Subcutaneous adipose tissue (tissue), 4 donors: Measurements from ENCODE around the gene ALDH1A3. TPM values are rescaled to one million over a fixed set of nuclear protein-coding genes. Genes with fewer than 3 reads are reported as not detected.

ENCODE experiments used
- CTCF ChIP-seq: fragments of 450-650 bp; IDR thresholded peaks from one replicate; pipeline ENCODE4 v1.5.1; 2016; ENCODE audit warnings: low read depth, mild to moderate bottlenecking, control low read depth, antibody characterized with exemption, moderate library complexity
- total RNA-seq, 4 donors: library from RNA; depleted of rRNA; stranded (reverse); fragments of >200 nt; gene quantifications; one replicate each; pipeline ENCODE4 v1.1.0, GENCODE V29; 2016

Gene ALDH1A3
- total RNA-seq, 4 donors from 2014 or later: 9.6 to 54.3 (median 36.6) TPM

- no peak for TF ChIP-seq CTCF
Measured at GRCh38 chr15:100889385-100890050, 9.9 kb downstream of the ALDH1A3 start.

DNA sequence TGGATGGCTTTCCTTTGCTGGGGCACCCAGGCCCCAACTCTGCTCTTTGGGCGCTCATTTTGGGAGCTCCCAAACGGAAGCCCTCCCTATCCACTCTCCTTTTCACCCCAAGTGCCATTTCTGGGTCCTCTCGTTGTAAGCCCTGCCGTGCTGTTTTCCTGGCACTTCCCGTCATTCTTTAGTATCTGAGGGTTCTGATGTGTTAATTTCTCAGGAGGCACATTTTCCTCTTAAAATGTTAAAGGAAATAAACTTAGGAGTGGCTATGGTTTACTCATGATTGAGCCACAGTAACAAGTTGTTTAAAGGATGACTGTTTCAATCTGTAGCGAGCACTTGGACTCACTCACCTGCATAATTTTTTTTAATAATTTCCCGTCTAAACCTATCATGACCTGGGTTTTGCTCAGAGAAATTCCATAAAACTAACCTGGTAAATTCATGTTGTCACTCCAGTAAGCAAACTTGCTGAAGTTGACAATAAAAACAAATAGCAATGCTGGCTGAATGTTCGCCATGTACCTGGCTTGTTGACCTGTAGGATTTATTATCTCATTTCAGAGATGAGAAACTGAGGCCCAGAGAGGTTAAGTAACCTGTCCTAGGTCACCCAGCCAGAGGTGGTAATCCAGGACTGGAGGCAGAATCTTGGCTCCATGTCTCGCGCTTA is 10.6 kb downstream of the ALDH1A3 start:
- TF ChIP-seq CTCF: no peak

DNA sequence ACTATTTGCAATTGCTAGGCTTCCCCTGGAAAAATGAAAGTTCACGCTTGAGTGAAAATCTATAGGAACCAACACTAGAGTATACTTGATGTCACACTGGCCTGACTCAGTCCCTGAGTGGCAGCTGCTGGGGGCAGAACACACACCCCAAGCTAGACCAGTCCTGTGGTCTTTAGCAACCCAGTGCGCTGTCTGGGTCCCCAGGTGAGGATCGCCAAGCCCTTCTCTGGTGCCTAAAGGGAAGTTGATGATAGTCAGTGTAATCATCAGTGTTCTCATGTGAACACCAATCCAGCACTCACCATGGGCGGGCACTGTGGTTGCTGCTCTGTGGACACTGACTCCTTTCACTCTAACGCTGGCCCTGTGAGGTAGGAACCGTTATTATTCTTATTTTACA is 11.2 kb downstream of the ALDH1A3 start:
- no peak for TF ChIP-seq CTCF

DNA sequence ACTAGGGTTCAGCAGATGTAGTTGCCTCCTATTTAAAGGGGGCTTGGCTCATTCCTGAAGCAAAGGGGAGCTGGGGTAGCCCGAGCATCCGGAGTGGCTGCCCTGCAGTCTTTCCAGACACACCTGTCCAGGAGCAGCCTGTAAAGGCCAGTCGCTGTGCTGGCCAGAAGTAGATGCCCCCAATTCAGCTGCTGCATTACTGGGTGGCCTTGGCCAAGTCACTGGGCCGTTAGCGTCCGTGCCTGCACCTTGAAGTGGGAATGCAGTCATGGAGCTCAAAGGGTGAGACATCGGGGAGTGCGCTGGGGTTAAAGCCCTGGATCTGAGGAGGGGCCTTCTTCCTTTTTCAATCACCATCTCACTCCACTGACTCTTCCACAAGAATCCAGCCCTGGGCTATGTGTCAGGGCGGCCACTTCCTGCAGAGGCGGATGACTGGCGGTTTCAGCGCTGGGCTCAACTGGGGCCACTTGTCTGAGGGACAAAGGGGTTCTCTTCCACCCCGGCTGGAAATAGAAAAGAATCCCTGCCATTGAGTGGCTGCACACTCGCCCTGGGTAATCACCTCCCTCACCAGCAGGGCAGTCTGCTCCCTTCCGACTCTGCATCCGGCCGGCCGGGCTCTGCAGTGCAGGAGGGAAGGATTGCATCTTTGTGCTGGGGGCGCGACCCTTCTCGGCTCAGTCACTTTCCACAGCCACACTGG is 11.8 kb downstream of the ALDH1A3 start:
- TF ChIP-seq CTCF: no peak

DNA sequence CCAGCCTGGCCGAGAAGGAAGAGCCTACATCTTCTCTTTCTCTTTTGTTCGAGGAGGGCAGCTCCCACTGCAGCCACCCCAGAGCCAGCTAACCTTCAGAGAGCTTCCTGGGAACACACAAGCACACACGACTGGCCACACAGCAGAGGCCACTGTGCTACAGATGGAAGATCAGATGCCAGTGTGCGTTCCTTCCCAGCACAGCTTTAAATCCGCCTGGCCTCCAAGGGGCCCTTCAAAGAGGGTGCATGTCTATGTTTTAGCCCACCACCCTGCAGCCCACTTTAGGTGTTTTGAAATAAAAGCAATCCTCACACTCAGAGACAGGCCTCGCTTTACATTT is 12.4 kb downstream of the ALDH1A3 start:
- no peak for TF ChIP-seq CTCF

DNA sequence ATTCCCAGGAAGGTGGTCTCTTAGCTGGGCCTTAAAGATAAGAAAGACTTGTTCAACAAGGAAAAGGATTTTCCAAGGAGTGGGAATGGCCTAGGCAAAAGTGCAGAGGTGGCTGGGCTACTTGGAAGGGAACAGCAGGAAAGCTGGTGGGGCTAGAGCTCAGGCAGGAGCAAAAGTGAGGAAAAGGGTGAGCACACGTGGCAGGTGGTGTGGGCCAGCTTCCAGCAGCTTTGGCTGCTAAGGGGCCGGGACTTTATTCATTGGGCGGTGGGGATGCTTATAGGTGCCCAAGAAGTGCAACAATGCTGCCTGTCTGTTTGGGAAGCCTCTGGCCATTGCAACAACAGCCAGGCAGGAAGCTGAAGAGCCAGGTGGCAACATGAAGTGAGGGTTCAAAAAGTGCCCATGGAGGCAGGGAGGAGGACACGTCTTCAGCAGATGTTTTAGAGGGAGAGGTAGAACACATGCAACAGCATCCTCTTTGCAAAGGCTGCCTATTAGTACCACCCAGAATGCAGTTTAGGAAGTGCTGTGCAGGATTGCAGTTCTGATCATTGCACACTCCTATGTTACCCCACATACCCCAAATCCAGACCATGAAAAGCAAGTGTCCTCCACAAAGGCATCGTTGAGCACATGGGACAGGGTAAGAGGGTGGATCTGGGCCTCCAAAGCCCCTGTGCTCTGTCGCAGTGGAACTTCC is 13.8 kb downstream of the ALDH1A3 start:
- TF ChIP-seq CTCF: no peak

DNA sequence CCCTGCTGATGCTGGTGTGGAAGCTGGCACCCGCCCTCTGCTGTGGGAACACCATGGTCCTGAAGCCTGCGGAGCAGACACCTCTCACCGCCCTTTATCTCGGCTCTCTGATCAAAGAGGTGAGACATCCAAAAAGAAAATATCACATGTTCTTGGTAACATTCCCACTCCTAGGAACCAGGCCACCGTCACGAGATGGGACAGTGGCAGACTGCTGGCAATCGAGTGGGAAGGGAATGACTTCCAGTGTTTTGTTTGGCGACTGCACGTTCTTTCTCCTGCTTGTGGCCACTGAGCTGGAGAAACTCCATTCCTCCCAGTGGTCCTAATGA is 14.3 kb downstream of the ALDH1A3 start:
- no peak for TF ChIP-seq CTCF
